ENCODE measurements around the gene ZNF133.
"Not testable (repeated sequence)": the region's sequence is repeated elsewhere in the genome, so short reads cannot be mapped to it uniquely, and the experiment has no call there.

The ZNF133 gene

DNA sequence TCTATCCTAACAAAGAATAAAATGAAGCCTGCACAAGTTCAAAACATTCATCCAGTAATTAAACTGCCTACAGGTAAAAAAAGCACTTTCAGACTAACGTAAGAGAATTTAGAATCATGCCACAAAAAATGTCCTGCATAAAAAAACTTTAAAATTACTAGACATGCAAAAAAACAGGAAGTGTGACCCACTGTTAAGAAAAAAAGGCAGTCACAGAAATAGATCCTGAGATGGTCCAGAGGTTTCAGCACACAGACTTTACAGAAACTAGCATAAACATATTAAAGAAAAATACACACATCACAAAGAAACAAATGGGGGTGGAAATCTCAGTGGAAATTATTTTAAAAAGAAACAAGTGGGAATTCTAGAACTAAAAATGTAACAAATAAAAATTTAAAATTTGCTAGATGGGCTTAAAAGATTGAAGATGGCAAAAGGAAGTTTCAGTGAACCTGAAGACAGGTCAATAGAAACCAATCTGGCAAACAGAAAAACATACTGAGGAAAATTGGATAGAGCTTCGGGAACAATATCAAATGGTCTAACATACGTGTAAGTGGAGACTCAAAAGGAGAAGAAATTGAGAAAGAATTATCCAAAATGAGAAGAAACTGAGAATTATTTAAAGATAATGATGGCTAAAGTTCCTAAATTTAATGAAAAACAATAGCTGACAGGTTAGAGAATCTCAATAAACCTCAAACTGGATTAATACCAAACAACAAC, 3.4 kb upstream of the ZNF133 start:
- DNase-seq (ENCODE audit: low read depth in 1 of 2, low spot score in 1 of 2): no peak

- DNase-seq (ENCODE audit: low read depth in 1 of 2, low spot score in 1 of 2): no peak
Observed at GRCh38 chr20:18287546-18287914, 797 bp upstream of the ZNF133 start.

DNA sequence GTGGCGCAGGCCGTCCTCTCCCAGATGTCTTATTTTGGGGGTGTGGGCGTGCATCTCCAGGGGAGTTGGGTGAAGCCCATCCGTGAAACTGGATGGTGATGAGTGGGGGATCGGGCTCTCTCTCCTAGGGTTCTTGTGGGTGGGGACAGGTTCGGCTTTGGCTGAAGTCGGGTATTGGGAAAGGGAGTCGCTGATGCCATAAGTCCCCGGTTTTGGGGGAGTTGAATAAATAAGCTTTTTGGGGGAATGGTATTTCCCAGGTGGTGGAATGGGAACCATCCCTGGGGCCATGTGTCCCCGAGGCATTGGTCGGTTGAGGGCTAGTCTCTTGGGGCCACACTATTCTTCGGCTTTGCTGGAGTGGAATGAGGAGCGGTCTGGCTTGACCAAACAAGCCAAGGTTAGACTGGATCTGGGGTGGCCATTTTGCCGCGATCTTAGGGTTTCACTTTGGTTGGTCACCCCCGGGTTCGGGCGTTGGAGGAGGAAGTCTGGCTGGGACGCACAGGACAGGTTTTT, 481 bp downstream of the ZNF133 start:
- no peak for DNase-seq (ENCODE audit: low read depth in 1 of 2, low spot score in 1 of 2)

- DNase-seq (ENCODE audit: low read depth in 1 of 2, low spot score in 1 of 2): no peak
Observed at GRCh38 chr20:18289306-18289705, 979 bp downstream of the ZNF133 start.

DNA sequence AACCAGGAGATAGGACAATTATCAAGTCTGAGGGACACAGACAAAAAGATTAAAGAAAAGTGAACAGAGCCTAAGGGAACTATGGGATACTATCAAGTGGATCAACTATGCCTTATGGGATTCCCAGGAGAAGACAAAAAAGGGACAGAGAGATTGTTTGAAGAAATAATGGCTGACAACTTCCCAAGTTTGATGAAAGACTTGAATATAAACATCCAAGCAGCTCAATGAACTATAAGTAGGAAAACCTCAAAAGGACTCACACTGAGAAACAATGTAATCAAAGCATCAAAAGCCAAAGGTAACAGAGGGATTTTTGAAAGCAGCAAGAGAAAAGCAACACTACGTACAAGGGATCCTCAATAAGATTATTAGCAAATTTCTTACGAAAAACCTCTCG, 11.0 kb downstream of the ZNF133 start:
- DNase-seq (ENCODE audit: low read depth in 1 of 2, low spot score in 1 of 2): no peak

GRCh38 chr20:18304618-18305017, 16.3 kb downstream of the ZNF133 start:
- no peak for DNase-seq (ENCODE audit: low read depth in 1 of 2, low spot score in 1 of 2)

GRCh38 chr20:18307301-18307700, 19.0 kb downstream of the ZNF133 start:
- DNase-seq (ENCODE audit: low read depth in 1 of 2, low spot score in 1 of 2): no peak

GRCh38 chr20:18310051-18310450, 21.7 kb downstream of the ZNF133 start:
- DNase-seq (ENCODE audit: low read depth in 1 of 2, low spot score in 1 of 2): no peak

DNA sequence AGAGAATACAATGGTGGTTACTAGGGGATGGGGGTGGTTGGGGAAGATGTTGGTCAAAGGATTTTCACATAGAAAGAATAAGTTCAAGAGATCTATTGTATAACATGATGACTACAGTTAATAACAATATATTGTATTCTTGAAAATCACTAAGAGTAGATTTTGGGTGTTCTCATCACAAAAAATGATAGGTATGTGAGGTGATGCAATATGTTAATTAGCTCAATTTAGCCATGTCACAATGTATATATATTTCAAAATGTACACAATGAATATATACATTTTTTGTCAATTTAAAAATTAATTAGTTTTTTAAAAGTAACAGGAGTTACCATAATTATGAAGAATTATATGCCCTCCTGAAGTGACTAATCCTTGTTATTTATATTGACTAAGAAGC, 22.3 kb downstream of the ZNF133 start:
- no peak for DNase-seq (ENCODE audit: low read depth in 1 of 2, low spot score in 1 of 2)

GRCh38 chr20:18312723-18313122, 24.4 kb downstream of the ZNF133 start:
- DNase-seq (ENCODE audit: low read depth in 1 of 2, low spot score in 1 of 2): no peak

DNA sequence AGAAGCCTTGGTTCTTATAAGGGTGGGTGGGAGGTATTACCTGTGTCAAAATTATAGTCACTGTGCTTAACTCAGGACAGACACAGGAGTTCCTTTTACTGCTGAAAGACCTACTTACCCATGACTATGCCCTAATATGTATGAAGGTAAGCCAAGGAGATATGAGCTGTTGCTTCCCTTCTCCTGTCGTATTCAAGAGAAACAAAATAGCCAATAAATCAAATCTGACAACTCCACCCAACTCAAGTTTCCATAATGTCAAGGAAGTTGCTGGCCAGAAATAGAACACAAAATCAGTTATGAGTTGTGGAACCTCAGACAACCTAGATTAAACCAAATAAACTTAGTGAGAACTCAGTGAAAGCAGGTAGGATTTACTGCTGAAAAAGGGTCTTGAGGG, 25.1 kb downstream of the ZNF133 start:
- no peak for DNase-seq (ENCODE audit: low read depth in 1 of 2, low spot score in 1 of 2)

DNA sequence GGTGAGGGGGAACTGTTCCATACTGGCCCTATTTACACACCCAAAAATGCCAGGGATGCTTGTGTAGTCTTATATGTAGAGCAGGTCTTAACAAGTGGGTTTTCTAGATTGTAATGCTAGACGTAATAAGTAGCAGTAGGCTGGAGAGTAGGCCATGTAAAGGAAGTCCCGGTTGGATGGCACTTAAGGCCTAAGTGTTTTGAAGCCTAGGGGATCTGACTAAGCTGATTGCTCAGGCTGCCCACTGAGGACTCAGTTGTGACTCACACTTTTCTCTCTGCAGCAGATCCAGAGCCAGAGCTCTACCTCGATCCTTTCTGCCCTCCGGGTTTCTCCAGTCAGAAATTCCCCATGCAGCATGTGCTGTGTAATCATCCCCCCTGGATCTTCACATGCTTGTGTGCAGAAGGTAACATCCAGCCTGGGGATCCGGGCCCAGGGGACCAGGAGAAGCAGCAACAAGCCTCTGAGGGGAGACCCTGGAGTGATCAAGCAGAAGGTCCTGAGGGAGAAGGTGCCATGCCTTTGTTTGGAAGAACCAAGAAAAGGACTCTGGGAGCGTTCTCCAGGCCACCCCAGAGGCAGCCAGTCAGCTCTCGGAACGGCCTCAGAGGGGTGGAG, 26.6 kb downstream of the ZNF133 start:
- DNase-seq (ENCODE audit: low read depth in 1 of 2, low spot score in 1 of 2): no peak

- no peak for DNase-seq (ENCODE audit: low read depth in 1 of 2, low spot score in 1 of 2)
Observed at GRCh38 chr20:18316166-18316565, 27.8 kb downstream of the ZNF133 start.

DNA sequence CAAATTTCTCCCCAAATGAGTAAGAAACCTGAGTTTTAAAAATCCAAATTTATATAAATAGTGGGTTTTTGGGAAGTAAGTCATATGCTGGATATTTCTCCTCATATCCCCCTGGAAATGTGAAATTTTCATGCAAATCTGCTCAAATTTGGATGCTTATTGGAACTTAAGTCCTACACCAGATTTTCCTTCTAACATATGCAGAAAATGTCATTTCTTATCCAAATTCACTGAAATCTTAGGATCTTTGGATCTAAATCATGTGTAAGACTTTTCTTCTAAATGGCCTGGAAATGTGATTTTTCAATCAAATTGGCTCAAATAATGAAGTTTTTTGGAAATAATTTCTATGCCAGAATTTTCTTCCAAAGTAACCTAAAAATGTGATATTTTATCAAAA, 33.0 kb downstream of the ZNF133 start:
- no peak for DNase-seq (ENCODE audit: low read depth in 1 of 2, low spot score in 1 of 2)

DNA sequence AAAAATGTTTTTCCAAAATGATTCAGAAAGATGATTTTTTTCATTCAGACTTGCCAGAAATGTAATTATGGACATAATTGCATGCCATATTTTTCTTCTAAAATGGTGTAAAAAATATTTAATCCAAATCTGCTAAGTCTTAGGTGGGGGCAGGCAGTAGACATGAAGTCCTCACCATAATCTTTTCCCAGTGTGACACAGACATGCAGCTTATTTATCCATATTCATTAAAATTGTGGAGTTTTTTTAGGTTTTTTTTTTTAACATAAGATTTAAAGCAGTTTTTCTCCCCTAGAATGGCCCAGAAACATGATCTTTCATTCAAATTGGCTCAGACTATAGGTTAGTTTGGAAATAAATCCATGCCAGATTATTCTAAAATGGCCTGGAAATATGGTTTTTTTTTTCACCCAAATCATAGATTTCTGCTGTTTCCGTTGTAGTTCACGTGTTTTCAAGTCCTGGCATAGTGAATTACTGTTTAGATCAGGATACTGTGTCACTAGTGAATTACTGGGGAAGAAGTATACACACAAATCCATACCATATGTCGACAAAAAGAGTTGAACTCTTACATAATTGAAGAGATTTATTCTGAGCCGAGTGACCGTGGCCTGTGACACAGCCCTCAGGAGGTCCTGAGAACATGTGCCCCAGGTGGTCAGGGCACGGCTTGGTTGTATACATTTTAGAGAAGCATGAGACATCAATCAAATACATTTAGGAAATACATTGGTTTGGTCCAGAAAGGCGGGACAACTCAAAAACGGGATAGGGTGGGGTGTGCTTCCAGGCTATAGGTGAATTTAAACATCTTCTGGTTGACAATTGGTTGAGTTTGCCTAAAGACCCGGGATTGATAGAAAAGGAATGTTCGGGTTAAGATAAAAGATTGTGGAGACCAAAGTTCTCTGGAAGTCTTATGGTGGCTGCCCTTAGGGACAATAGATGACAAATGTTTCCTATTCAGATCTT, 33.9 kb downstream of the ZNF133 start:
- no peak for DNase-seq (ENCODE audit: low read depth in 1 of 2, low spot score in 1 of 2)

GRCh38 chr20:18323705-18324104, 35.4 kb downstream of the ZNF133 start:
- no peak for DNase-seq (ENCODE audit: low read depth in 1 of 2, low spot score in 1 of 2)

DNA sequence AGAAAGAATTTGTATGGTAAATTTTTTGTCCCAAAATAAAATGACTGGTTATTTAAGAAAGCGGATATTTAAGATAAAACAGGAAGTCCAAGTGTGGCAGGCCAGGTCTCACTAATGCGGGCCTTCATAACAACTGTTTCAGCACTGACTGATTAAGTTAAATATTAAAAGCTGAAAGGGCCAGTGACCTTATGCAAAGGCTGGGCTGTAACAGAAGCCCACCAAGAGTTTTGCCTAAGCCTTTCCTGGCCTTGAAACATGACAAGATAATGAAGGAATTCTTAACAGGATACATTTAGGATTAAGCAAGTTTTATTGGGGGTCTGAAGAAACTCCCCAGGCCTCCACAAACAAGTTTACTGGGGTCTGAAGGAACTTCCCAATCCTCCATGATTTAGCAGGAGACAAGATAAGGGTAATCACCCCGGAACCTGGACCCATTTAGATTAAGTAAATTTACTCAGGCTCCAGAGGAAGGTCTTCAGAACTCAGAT, 36.3 kb downstream of the ZNF133 start:
- no peak for DNase-seq (ENCODE audit: low read depth in 1 of 2, low spot score in 1 of 2)

DNA sequence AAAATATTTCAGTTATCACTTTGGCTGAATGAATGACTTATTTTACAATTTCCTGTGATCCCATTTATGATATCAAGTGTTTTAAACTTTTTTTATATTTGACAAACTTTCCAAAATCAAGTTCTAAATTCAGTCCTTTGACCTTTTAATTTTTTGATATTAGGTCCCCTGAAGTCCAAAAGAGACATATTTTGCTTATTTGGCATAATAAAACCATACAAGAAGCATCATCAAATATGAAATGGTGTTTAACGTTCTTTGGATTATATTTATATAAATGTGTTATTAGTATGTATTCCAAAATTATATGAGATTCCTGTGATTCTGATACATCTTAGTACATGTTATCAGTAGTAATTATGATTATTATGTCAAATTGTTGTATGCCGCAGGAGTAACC, 38.7 kb downstream of the ZNF133 start:
- DNase-seq (ENCODE audit: low read depth in 1 of 2, low spot score in 1 of 2): no peak

DNA sequence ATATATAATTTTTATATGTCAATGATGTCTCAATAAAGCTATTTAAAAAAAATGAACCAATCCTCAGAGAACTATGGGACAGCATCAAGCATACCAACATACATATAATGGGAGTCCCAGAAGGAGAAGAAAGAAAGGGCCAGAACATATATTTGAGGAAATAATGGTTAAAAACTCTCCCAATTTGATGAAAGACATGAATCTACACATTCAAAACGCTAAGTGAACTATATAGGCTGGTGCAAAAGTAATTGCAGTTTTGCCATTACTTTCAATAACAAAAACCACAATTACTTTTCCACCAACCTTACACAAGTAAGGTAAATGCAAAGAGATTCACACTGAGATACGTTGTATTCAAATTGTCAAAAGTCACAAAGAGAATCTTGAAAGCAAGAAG, 43.4 kb downstream of the ZNF133 start:
- no peak for DNase-seq (ENCODE audit: low read depth in 1 of 2, low spot score in 1 of 2)

DNA sequence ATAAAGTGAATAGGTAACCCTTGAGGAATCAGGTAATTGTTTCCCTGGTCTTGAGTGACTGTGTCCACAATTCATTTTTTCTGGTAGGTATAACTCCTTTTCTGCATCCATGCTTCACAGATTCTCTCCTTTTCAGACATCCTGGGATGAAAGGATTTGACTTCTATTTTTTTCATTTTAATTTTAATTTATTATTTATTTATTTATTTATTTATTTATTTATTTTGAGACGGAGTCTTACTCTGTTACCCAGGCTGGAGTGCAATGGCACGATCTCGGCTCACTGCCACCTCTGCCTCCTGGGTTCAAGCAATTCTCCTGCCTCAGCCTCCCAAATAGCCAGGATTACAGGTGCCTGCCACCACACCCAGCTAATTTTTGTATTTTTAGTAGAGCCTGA, 61.4 kb downstream of the ZNF133 start:
- not testable (repeated sequence) for DNase-seq (ENCODE audit: low read depth in 1 of 2, low spot score in 1 of 2)

- no peak for DNase-seq (ENCODE audit: low read depth in 1 of 2, low spot score in 1 of 2)
Observed at GRCh38 chr20:18359854-18360253, 71.5 kb downstream of the ZNF133 start.

- no peak for DNase-seq (ENCODE audit: low read depth in 1 of 2, low spot score in 1 of 2)
Observed at GRCh38 chr20:18360635-18361034, 72.3 kb downstream of the ZNF133 start.
